ENCODE data around the gene PTPRK.

Gene PTPRK

GRCh38 chr6:127956956-127957355 lies 563.4 kb downstream of the PTPRK start:
- TF ChIP-seq ZNF274 (IDR thresholded peaks at IDR 0.05; ENCODE audit: low read depth, low read length), result no peak

GRCh38 chr6:127956260-127956888 lies 564.0 kb downstream of the PTPRK start:
- no peak overlapping the region for H3K4me3 ChIP-seq (ENCODE audit: low read length)
- no peak for TF ChIP-seq ZNF274 (IDR thresholded peaks at IDR 0.05; ENCODE audit: low read depth, low read length)

More at GRCh38 chr6:127956956-127957355, 563.4 kb downstream of the PTPRK start:
- H3K4me3 ChIP-seq (ENCODE audit: low read length), result no peak overlapping the region

DNA sequence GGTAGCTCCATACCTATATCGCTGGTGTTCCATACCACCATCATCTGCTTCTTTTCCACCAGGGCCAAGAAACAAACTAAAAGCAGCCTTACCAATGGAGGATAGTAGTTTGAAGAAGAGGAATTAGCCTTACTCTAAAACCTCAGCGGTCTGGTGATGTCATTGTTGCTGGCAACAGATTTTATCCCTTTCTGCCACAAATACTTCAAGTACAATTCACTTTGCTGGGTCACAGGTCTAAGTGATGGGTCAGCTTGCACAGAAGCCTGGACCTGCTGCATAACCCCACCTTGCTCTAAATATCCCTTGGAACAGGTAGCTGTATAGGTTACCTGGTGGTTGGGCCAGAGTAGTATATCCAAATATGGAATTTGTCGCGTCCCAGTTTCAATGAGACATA lies 566.3 kb downstream of the PTPRK start:
- no peak overlapping the region for H3K4me3 ChIP-seq (ENCODE audit: low read length)
- TF ChIP-seq ZNF274 (IDR thresholded peaks at IDR 0.05; ENCODE audit: low read depth, low read length), result no peak

DNA sequence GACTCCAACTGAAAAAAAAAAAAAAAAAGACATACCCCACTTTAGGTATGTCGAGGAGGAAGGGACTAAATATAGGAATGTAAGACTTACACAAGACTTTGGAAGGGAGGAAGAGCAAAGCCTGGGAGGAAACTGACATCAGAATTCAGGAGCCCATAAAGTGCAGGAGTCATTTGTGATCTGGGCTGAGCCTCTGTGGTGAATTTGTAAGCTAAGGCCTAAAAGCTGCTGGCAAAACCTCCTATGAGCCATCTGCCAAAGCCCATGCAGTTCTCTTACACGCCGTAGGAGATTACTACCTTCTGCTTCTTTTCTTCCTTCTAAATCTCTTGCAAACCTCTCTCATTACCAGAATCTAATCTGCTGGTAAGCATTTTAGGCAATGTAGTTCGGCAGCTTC lies 567.6 kb downstream of the PTPRK start:
- TF ChIP-seq ZNF274 (IDR thresholded peaks at IDR 0.05; ENCODE audit: low read depth, low read length), result no peak

GRCh38 chr6:127952176-127952575 lies 568.2 kb downstream of the PTPRK start:
- H3K4me3 ChIP-seq (ENCODE audit: low read length), result no peak overlapping the region
- TF ChIP-seq ZNF274 (IDR thresholded peaks at IDR 0.05; ENCODE audit: low read depth, low read length), result no peak

More for the DNA sequence above, 567.6 kb downstream of the PTPRK start:
- no peak overlapping the region for H3K4me3 ChIP-seq (ENCODE audit: low read length)

GRCh38 chr6:127951172-127951917 lies 569.1 kb downstream of the PTPRK start:
- no peak for TF ChIP-seq ZNF274 (IDR thresholded peaks at IDR 0.05; ENCODE audit: low read depth, low read length)

DNA sequence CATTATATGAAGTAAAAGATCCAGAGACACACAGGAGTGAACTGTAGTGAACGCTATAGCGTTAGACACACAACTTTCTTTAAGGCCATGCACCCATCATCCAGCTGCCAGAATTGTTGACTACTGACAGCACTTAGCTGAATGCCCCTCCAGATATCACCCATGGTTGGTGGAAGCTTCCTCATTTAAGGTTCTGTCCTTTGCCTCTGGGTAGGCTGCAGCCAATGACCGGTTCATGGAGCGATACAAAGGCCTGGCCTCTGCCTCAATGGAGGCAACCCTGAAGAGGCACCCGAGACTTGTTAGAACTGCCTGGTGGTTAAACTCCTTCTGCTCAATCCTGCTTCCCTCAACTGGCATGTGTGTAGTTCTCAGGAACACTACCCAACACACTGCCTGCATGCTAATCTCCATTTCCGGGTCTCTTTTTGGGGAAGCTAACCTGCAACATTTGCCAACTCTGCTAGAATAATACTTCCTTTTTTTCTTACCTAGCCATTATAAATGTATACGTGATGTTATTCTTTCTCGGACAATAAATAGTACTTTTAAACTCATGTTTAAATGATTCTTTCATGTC lies 569.7 kb downstream of the PTPRK start:
- TF ChIP-seq ZNF274 (IDR thresholded peaks at IDR 0.05; ENCODE audit: low read depth, low read length), result no peak
- peak overlapping the region; percentile 20; the same call in 1 of the 2 replicates for H3K4me3 ChIP-seq (ENCODE audit: low read length)

More at GRCh38 chr6:127951172-127951917, 569.1 kb downstream of the PTPRK start:
- H3K4me3 ChIP-seq (ENCODE audit: low read length), result peak overlapping the region; percentile 43; the same call in 1 of the 2 replicates

- no peak for TF ChIP-seq ZNF274 (IDR thresholded peaks at IDR 0.05; ENCODE audit: low read depth, low read length)
- no peak overlapping the region for H3K4me3 ChIP-seq (ENCODE audit: low read length)
These were observed 571.1 kb downstream of the PTPRK start for GRCh38 chr6:127949251-127949650.

DNA sequence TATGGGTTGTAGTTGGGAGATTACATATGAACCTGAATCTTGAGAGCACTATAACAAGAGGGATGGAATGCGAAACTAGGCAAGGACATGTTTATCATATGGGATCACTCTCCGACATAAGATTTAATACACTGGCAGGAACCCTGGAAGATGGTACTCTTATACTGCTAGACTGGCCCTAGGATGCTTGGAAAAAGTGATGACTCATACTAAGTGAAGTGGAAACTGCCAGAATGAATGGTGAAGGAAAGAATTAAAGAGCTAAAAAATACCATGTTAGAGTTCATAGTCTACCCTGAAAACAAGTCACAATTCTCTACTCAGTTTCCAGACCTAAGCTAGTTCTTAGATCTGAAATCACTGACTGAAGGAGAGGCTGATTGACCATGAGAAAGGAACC lies 574.0 kb downstream of the PTPRK start:
- no peak overlapping the region for H3K4me3 ChIP-seq (ENCODE audit: low read length)
- no peak for TF ChIP-seq ZNF274 (IDR thresholded peaks at IDR 0.05; ENCODE audit: low read depth, low read length)

DNA sequence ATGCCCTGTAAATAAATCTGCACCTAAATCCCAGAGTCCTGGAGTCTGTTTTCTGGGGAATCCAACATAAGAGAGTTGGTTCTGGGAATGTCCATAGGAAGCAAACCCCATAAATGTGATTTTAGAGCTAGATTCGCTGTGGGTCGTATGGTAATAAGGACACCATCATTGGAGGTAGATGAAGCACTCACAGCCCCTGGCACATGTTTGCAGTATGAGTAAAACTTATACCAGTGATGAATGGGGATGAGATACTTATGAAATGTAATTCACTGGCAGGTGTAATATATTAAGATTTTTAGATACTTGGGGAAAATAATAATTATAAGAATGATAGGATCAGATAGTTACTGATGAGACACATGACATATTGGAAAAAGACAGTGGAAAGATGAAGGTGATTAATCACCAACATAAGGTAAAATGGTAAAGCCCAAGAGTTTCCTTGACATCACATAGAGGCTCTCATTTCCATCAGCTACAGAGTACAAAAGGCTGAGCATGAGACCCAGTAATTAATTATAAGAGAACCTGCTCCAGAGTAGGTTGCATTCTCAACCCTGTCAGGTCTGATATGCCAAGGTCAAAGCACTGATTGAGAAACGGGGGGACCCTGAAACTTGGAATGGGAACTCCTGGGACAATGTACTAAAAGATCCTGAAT lies 574.8 kb downstream of the PTPRK start:
- TF ChIP-seq ZNF274 (IDR thresholded peaks at IDR 0.05; ENCODE audit: low read depth, low read length), result no peak
- no peak overlapping the region for H3K4me3 ChIP-seq (ENCODE audit: low read length)

- TF ChIP-seq ZNF274 (IDR thresholded peaks at IDR 0.05; ENCODE audit: low read depth, low read length), result no peak
- H3K4me3 ChIP-seq (ENCODE audit: low read length), result no peak overlapping the region
These were observed 579.2 kb downstream of the PTPRK start for GRCh38 chr6:127941228-127941627.

DNA sequence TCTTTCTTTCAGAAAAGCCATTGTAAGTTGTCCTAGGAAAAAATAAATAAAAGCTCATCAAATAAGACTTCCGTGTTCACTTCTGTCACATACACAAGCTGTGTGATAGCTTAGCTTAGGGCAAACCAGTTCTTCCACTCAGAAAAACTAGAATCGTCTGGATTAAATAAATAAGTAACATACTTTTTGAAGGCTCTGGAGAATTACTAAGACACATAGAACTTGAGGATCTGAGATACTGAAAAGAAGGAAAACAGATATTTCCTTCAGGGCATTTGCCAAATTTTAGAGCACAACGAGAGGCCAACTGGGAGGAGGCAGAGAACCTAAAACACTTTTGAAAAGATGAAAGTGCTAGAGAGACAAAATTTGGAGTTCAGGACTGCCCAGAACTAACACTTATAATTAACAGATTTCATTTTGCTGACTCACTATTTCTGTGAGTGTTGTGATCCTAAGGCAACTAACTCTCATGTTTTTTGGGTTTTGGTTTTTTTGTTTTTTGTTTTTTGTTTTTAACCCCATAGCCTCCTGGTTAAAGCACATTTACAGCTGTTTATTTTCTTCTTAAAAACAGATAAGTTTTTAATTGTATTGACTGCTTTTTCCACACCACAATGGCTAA lies 580.8 kb downstream of the PTPRK start:
- H3K4me3 ChIP-seq (ENCODE audit: low read length), result no peak overlapping the region
- no peak for TF ChIP-seq ZNF274 (IDR thresholded peaks at IDR 0.05; ENCODE audit: low read depth, low read length)

- no peak overlapping the region for H3K4me3 ChIP-seq (ENCODE audit: low read length)
- no peak for TF ChIP-seq ZNF274 (IDR thresholded peaks at IDR 0.05; ENCODE audit: low read depth, low read length)
These were observed 581.7 kb downstream of the PTPRK start for GRCh38 chr6:127938701-127939100.

GRCh38 chr6:127937747-127938146 lies 582.7 kb downstream of the PTPRK start:
- TF ChIP-seq ZNF274 (IDR thresholded peaks at IDR 0.05; ENCODE audit: low read depth, low read length), result no peak
- H3K4me3 ChIP-seq (ENCODE audit: low read length), result no peak overlapping the region
